ENCODE data around the gene MBD3L2B.
"Not testable (repeated sequence)": the region's sequence is repeated elsewhere in the genome, so short reads cannot be mapped to it uniquely, and the experiment has no call there.

Gene MBD3L2B

DNA sequence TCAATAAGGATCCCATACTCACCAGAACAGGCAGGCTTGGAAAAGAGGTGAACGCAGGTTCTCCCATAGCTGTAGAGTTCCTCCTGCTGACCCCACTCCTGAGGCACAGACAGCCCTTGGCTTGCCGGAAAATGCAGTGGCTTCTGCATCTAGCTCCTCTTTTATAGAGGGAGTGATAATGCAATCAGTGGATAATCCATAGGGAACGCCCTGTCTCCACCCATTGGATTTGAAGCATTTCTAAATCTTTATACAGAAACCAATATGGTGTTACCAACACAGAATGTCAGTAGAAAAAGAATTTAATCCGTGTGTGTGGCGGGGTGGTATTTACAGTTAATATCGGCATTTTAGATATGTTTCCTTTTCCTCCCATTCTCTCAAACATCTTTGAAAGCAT lies at the start of gene MBD3L2B:
TSS of gene MBD3L2B (minus strand) at position 101 of the 400 bp plus-strand sequence. CDS start at position 67, 34 bp downstream.
- DNase-seq = not testable (repeated sequence)

DNA sequence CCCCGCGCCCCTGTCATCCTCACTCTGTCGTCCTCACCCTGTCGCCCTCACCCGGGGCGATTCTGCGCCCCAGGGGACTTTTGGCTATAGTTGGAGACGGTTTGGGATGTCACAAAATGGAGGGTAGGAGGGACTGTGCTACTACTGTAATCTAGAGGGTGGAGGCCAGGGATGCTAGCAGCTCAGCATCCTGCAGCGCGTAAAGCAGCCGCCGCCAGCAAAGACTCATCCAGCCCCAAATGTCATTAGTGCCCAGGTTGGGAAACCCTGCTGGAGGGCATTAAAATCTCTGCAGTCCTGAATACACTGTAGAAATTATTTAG lies 48.6 kb upstream of the MBD3L2B start:
- no peak for DNase-seq

- peak; percentile 97 for DNase-seq
These were observed 48.0 kb upstream of the MBD3L2B start, which contains the start of gene ZNF557 for GRCh38 chr19:7069042-7069903. Gene ZNF557 (plus strand): TSS chr19:7069703. CDS start chr19:7075075, 5,372 bp downstream.

DNA sequence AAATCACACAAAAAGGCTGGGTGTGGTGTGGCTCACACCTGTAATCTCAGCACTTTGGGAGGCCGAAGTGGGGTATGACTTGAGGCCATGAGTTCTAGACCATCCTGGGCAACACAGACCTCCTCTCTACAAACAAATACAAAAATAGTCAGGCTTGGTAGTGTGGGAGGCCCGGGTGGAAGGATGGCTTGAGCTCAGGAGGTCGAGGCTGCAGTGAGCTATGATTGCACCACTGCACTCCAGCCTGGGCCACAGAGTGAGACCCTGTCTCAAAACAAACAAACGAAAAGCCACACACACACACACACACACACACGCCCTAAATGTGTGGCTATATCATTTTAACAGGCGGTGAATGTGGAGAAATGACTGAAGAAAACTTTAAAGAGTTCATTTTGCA lies 47.4 kb upstream of the MBD3L2B start:
- DNase-seq = no peak

DNA sequence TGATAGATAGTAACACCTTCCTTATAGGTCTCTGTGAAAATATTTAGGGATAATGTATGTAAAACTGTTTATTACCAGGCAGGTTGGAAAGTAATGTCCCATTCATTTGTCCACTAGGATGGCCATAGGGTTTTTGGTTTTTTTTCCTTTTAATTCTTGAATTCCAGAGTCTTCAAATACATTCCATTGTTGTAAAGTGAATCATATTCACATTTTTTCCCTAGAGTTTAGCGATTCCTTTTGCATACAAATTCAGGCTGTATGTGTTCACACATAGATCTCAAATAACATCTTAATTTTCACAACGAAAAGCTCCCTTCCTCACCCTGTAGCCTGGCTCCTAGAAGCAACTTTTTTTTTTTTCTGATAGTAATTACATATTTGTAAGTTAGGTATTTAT lies 46.5 kb upstream of the MBD3L2B start:
- DNase-seq = no peak

GRCh38 chr19:7067122-7067521 lies 45.9 kb upstream of the MBD3L2B start:
- not testable (repeated sequence) for DNase-seq

DNA sequence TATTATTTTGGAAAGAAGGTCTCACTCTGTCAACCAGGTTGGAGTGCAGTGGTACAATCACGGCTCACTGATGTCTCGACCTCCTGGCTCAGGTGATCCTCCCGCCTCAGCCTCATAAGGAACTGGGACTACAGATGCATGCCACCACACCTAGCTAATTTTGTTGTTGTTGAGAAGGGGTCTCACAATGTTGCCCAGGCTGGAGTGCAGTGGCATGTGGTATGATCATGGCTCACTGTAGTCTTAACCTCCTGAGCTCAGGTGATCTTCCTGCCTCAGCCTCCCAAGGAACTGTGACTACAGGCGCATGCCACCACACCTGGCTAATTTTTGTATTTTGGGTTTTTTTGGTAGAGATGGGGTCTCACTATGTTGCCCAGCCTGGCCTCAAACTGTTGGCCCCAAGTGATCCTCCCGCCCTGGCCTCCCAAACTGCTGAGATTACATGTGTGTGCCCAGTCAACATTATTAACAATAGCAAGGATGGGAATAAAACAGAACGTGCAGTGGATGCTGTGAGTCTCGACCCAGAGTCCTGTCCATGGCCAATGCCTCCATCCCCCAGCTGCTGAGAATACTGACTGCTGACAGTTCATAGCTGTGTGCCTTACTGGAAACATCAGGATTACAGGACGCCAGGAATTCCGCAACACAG lies 42.7 kb upstream of the MBD3L2B start:
- DNase-seq = no peak

GRCh38 chr19:7063339-7063738 lies 42.1 kb upstream of the MBD3L2B start:
- no peak for DNase-seq

DNA sequence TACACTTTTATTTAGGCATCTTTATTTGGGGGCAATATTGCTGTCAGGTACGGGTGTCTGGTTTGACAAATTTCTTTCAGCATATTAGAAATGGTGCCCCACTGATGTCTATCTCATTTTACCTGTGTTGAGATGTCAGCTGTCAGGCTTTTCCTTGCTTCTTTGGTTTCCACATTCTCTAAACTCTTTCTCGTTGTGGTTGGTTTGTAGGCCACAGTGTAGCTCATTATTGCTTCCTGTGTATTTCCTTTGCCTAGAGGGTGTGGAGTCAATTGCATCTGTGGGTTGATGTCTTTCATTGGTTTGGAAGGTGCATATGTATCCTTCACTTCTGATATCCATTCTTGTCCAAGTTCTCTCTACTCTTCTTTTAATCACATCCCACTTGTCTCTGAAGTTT lies 38.7 kb upstream of the MBD3L2B start:
- DNase-seq = not testable (repeated sequence)

GRCh38 chr19:7058576-7058975 lies 37.3 kb upstream of the MBD3L2B start, which contains the start of gene MBD3L3:
Gene MBD3L3 (minus strand): TSS chr19:7058676. CDS start chr19:7058605, 71 bp downstream.
- DNase-seq = not testable (repeated sequence)

DNA sequence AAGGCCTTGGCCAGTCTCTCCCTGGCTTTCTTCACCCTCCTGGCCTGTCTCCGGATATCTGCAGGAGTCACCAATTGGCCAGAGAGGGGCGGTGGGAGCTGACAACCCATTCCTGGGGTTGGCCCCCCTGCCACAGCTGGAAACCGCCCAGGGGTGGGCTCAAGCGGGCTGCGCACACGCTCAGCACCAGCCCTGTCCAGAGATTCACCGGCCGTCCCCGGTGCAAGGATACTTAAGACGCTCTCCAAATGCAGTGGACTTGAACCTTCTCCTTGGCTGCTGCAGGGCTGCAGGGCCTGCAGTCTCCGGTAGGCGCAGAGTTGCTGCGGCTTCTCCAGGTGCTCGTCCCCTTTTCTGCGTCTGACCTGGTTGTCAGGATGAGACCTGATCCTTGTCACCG lies 35.1 kb upstream of the MBD3L2B start:
- not testable (repeated sequence) for DNase-seq

DNA sequence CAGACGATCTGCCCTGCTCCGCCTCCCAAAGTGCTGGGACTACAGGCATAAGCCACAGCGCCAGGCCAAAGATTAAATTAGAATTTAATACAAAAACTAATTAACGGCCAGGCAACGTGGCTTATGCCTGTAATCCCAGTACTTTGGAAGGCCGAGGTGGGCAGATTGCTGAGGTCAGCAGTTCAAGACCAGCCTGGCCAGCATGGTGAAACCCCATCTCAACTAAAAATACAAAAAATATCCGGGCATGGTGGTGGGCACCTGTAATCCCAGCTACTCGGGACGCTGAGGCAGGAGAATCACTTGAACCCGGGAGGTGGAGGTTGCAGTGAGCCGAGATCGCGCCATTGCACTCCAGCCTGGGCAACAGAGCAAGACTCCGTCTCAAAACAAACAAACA lies 34.4 kb upstream of the MBD3L2B start:
- DNase-seq = not testable (repeated sequence)

- DNase-seq = not testable (repeated sequence)
These were observed 33.6 kb upstream of the MBD3L2B start for GRCh38 chr19:7054635-7055368.

- not testable (repeated sequence) for DNase-seq
These were observed 31.7 kb upstream of the MBD3L2B start for GRCh38 chr19:7052896-7053295.

GRCh38 chr19:7051421-7051820 lies 30.2 kb upstream of the MBD3L2B start:
- not testable (repeated sequence) for DNase-seq

DNA sequence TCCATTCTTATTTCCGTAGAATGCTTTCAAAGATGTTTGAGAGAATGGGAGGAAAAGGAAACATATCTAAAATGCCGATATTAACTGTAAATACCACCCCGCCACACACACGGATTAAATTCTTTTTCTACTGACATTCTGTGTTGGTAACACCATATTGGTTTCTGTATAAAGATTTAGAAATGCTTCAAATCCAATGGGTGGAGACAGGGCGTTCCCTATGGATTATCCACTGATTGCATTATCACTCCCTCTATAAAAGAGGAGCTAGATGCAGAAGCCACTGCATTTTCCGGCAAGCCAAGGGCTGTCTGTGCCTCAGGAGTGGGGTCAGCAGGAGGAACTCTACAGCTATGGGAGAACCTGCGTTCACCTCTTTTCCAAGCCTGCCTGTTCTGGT lies 27.8 kb upstream of the MBD3L2B start, which contains the start of gene MBD3L2:
TSS of gene MBD3L2 (plus strand) at position 301 of the 400 bp plus-strand sequence. CDS start at position 354, 53 bp downstream.
- DNase-seq = not testable (repeated sequence)

- DNase-seq = not testable (repeated sequence)
These were observed 20.3 kb upstream of the MBD3L2B start for GRCh38 chr19:7041563-7041962.

- DNase-seq = not testable (repeated sequence)
These were observed 18.8 kb upstream of the MBD3L2B start, which contains the start of gene MBD3L4 for GRCh38 chr19:7040079-7040478. Gene MBD3L4 (minus strand): TSS chr19:7040179. CDS start chr19:7040144, 35 bp downstream.

- DNase-seq = not testable (repeated sequence)
These were observed 9.0 kb upstream of the MBD3L2B start, which contains the start of gene MBD3L5 for GRCh38 chr19:7030278-7030677. Gene MBD3L5 (plus strand): TSS chr19:7030578. CDS start chr19:7030612, 34 bp downstream.

- not testable (repeated sequence) for DNase-seq
These were observed 7.6 kb upstream of the MBD3L2B start for GRCh38 chr19:7028790-7029189.

GRCh38 chr19:7018828-7019227 lies 2.4 kb downstream of the MBD3L2B start:
- no peak for DNase-seq

DNA sequence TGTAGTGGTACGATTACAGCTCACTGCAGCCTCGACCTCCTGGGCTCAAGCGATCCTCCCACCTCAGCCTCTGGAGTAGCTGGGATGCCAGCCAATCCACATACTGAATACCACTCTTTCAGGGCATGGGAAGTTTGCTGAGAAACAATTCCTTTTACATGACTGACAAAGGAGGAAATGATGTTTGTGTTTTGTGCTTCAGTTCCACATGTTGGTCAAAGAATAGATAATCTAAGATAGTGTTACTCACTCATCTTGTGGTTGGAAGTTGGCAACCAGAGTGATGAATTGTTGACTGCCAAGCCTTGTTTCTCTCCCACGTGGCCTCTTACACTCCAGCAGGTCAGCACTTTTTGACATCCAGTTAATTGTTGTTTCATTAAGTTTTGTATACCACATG lies 7.6 kb downstream of the MBD3L2B start:
- DNase-seq = no peak

All from NCI-H345 (cell line).